GM18526 (cell line): ENCODE data around the gene ADARB2.

Experiments
- POLR2A ChIP-seq: IDR thresholded peaks from 3 replicates; pipeline ENCODE4 v1.6.1; 2011; ENCODE audit not compliant: insufficient read length; ENCODE audit errors: extremely low read depth

ADARB2 gene

GRCh38 chr10:1400101-1401070 is 336.9 kb downstream of the ADARB2 start:
- TF ChIP-seq POLR2A, result no peak

GRCh38 chr10:1399431-1400100 is 337.8 kb downstream of the ADARB2 start:
- TF ChIP-seq POLR2A, result no peak

- no peak for TF ChIP-seq POLR2A
Observed at GRCh38 chr10:1398626-1399410, 338.5 kb downstream of the ADARB2 start.

GRCh38 chr10:1396297-1396635 is 341.1 kb downstream of the ADARB2 start:
- TF ChIP-seq POLR2A, result no peak

- TF ChIP-seq POLR2A, result no peak
Observed at GRCh38 chr10:1395481-1396296, 341.6 kb downstream of the ADARB2 start.

- no peak for TF ChIP-seq POLR2A
Observed at GRCh38 chr10:1395025-1395480, 342.3 kb downstream of the ADARB2 start.

GRCh38 chr10:1394155-1394912 is 343.0 kb downstream of the ADARB2 start:
- TF ChIP-seq POLR2A, result no peak

GRCh38 chr10:1393481-1393880 is 343.8 kb downstream of the ADARB2 start:
- no peak for TF ChIP-seq POLR2A

GRCh38 chr10:1392127-1392526 is 345.2 kb downstream of the ADARB2 start:
- TF ChIP-seq POLR2A, result no peak

GRCh38 chr10:1390200-1390599 is 347.1 kb downstream of the ADARB2 start:
- no peak for TF ChIP-seq POLR2A

GRCh38 chr10:1384026-1384425 is 353.3 kb downstream of the ADARB2 start:
- no peak for TF ChIP-seq POLR2A

GRCh38 chr10:1382711-1383110 is 354.6 kb downstream of the ADARB2 start:
- no peak for TF ChIP-seq POLR2A

GRCh38 chr10:1381339-1381738 is 356.0 kb downstream of the ADARB2 start:
- no peak for TF ChIP-seq POLR2A

GRCh38 chr10:1380088-1380671 is 357.1 kb downstream of the ADARB2 start:
- TF ChIP-seq POLR2A, result no peak
